Measurements from ENCODE around the gene FAM120A.

Gene FAM120A

GRCh38 chr9:93580654-93581380, 129.3 kb downstream of the FAM120A start:
- DNase-seq: no peak

GRCh38 chr9:93582115-93582514, 130.6 kb downstream of the FAM120A start:
- DNase-seq: no peak

- DNase-seq: no peak
Observed at GRCh38 chr9:93582550-93582949, 131.1 kb downstream of the FAM120A start.

- no peak for DNase-seq
Observed at GRCh38 chr9:93585259-93585658, 133.8 kb downstream of the FAM120A start.

- DNase-seq: no peak
Observed at GRCh38 chr9:93585695-93586094, 134.2 kb downstream of the FAM120A start.

- DNase-seq: no peak
Observed at GRCh38 chr9:93586290-93587057, 135.0 kb downstream of the FAM120A start.

- no peak for DNase-seq
Observed at GRCh38 chr9:93587284-93587650, 135.8 kb downstream of the FAM120A start.

- DNase-seq: no peak
Observed at GRCh38 chr9:93587651-93588347, 136.3 kb downstream of the FAM120A start.

GRCh38 chr9:93588641-93589609, 137.4 kb downstream of the FAM120A start:
- no peak for DNase-seq

GRCh38 chr9:93589688-93590087, 138.2 kb downstream of the FAM120A start:
- DNase-seq: no peak

- DNase-seq: no peak
Observed at GRCh38 chr9:93590609-93591234, 139.2 kb downstream of the FAM120A start.

- no peak for DNase-seq
Observed at GRCh38 chr9:93591301-93592007, 140.0 kb downstream of the FAM120A start.

GRCh38 chr9:93592008-93592642, 140.6 kb downstream of the FAM120A start:
- no peak for DNase-seq

GRCh38 chr9:93592643-93593021, 141.1 kb downstream of the FAM120A start:
- DNase-seq: no peak

- no peak for DNase-seq
Observed at GRCh38 chr9:93593144-93593658, 141.7 kb downstream of the FAM120A start.

GRCh38 chr9:93594041-93594756, 142.7 kb downstream of the FAM120A start:
- DNase-seq: no peak

- DNase-seq: no peak
Observed at GRCh38 chr9:93595461-93595860, 144.0 kb downstream of the FAM120A start.

- no peak for DNase-seq
Observed at GRCh38 chr9:93595861-93596365, 144.4 kb downstream of the FAM120A start.

GRCh38 chr9:93596399-93596798, 144.9 kb downstream of the FAM120A start:
- DNase-seq: no peak

Data from NCI-H446 (cell line).